Activated T-cell treated with anti-CD3 and anti-CD28 coated beads for 48 hours (primary cell): ENCODE data around the gene TASOR2.

Experiments used
- DNase-seq: peaks from one replicate; pipeline ENCODE4 v3.0.0-alpha.2; 2020; ENCODE audit warnings: low read depth

Gene TASOR2

DNA sequence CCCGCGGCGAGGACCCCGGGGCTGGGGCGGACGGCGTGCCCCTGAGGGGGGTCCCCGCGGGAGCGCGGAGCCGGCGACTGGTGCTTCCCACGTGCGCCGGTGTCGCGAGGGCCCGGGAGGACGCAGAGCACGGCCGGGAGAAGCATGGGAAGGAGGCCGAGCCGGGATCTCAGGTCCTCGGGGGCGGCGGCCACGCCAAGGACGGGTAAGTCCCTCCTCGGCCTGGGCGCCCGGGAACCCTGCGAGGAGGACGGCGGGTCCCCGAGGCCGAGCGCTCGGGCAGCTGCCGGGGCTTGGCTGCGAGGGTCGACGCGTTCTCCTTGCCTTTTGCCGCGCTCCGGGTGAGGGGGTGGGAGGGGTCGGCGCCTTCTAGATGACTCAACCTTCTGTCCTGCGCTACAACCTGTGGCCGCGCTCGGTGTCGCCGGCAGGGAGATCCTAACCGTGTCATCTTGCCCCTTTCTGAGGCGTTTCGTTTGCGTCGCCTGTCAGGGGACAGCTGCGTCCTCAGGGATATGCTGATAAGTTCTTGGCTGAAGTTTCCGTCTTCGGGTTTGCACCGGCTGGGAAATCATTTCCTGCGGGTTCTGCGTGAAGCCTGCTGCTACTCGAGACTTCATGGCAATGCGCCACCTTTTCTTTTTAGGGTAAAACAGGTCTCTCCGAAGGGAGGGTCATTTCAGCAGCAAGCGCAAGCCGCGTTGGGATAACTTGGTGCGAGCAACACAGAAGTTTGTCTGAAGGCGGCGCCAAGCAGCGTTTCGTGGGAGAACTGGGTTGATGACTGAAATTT is 529 bp downstream of the TASOR2 start:
- DNase-seq = peak; percentile 75

GRCh38 chr10:5685764-5686240 is 1.2 kb downstream of the TASOR2 start:
- no peak for DNase-seq

- no peak for DNase-seq
Observed at GRCh38 chr10:5688587-5688986, 3.9 kb downstream of the TASOR2 start.

GRCh38 chr10:5691786-5692185 is 7.1 kb downstream of the TASOR2 start:
- no peak for DNase-seq

DNA sequence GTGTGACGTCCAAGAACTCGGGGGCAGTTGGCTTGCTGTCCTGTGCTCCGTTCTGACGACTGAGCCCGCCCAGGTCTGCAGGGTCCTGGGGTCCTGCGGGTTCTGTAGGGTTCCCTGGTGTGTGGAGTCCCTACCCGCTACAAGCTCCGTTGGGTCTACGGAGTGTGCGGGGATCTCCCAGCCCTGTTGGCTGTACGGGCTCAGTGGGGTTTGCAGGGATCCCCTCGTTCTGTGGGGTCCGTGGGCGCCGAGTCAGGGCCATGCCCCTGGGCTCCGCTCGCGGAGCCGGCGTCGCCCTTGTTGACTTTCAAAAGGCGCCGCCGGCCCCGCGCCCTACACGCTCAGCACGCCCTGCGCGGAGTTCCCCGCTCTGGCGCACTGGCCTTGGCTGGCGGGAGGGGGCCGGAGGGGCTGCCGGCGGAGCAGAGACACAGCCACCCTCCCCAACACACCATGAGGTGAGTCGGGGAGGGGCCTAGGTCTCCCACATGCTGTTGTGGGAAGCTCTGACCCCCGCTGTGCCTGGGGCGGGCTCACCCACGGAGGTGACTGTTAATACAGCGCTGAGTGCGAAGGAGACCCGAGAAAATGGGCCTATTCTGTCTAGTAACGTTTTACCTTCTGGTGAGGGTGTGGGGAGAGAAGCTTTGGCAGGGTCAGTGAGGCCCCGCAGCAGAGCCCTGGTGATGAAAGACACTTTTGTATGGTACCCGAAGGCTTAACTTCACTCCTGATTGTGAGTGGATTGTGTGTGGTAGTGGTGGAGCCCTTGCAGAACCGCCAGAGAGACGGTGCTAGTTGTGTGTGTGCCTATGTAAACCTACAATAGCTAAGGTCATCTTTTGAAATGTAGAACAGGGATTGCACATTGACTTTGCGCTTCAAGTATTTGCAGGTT is 8.1 kb downstream of the TASOR2 start:
- peak; percentile 68 for DNase-seq

GRCh38 chr10:5694573-5694972 is 9.9 kb downstream of the TASOR2 start:
- no peak for DNase-seq

- no peak for DNase-seq
Observed at GRCh38 chr10:5697342-5697741, 12.7 kb downstream of the TASOR2 start.

DNA sequence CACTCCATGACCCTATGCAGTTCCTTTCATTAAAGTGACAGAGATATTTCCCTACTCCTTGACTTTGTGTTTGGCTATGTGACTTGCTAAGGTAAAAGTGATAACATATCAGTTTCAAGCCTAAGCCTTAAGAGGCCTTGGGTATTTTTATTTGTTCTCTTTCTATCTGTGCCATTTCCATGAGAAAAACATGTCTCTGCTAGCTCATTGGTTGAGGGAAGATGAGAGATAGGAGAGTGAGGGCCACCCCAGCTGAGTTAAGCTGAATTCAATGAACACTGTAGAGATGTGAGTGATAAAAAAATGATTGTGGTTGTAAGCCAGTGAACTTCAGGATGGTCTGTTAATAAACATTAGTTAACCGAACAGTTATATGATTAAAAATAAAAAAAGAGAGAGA is 13.4 kb downstream of the TASOR2 start:
- no peak for DNase-seq

GRCh38 chr10:5708356-5708755 is 23.7 kb downstream of the TASOR2 start:
- no peak for DNase-seq

DNA sequence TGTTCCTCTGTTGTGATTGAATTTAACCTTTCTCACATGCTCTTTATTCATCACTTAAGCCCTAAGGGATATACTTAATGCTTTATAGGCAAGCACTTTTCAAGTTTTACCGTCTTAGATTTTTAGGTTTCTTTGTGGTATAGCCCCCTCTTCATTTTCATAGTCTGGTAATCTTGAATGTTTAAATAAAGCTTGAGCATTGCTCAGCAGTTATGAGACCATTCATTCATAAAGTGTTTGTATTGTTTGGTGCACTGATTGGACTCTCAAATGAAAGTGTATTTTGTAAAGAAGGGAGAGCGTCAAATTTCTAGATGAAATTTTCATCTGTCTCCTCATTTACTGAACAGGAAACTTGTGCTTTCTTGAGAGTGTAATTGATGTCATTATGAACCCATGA is 25.2 kb downstream of the TASOR2 start:
- DNase-seq = no peak

DNA sequence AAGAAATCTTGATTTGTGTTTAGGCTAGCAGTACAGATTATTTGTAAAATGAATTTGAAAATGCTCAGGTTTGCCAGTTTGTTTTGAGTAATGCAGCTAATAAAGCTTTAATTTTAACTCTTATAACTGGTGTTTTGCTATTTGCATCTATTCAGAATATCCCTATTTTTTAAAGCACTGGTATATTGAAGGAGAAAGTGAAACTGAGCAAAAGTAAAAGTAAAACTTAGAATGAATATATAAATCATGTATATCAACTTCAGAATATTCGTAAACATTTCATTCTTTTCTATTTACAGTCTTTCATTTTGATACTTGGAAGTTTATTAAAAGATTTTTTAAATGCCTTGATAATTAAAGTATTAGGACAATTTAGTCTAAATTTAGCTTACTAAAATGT is 26.2 kb downstream of the TASOR2 start:
- no peak for DNase-seq

DNA sequence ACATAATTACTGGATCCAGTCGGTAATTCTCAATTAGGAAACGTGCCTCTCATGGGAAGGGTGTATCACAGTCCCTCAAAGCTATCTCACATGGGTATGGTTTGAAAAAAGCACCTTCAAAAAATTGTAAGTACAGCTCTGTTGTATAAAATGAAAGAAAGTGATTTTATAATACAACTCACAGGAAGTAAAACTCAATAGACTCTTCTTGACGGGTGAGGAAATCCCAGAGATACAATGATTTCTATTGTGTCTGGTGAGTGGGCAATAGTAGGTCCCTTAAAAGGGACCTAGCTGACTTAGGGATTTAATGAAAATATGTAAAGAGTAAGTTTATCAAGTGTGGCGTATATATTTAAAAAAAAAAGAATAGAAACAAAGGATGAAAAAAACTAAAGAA is 27.0 kb downstream of the TASOR2 start:
- no peak for DNase-seq

DNA sequence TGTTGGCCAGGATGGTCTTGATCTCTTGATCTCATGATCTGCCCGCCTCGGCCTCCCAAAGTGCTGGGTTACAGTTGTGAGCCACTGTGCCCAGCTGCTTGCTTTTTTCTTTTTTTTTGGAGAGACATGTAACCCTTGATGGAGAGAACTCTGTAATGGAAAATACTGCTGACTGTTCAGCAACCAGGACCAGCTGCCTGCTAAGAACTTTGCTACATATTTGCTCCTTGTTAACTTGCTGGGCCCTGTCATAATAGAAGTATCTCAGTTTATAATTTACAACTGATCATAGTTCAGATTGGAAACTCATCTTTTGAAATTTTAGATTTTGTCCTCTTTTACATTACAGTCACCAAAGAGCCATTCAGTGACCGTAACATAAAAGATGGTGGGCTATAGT is 34.9 kb downstream of the TASOR2 start:
- no peak for DNase-seq

- no peak for DNase-seq
Observed at GRCh38 chr10:5720182-5720581, 35.5 kb downstream of the TASOR2 start.

DNA sequence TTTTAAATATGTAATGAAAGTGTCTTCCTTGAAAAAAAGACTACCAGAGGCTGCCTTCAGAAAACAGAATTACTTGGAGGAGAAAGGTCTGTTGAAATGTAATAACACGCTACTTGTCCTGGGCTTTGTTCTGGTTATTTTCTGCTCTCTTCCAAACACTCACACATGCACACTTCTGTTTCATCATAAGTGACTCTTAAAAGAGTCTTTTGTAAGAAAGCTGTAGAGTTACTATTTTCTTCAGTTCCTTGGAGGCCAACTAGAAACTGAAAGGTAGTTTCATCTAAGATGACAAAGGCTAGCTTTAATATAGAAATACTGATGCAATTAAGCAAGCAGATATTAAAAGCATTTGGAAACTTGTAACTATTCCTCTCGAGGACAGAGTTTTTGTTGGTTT is 39.1 kb downstream of the TASOR2 start:
- no peak for DNase-seq

DNA sequence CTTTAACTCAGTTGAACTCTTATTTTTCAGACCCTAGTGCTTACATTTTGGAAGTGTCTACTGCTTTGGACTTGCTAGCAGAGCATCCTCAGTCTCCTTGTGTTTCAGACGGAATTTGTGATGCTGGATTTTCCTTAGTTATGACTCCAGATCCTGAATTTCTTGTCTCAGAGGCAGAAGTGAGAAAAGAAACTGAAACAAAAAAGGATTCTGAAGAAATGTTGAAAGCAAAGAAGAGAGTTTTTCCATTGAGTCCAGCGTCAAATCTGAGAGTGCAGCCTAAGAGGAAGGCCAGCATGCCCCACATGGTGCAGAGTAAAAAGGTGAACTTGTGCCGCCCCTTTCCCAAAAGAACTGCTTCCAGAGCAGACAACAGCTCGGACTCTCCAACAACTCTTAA is 46.1 kb downstream of the TASOR2 start:
- no peak for DNase-seq

DNA sequence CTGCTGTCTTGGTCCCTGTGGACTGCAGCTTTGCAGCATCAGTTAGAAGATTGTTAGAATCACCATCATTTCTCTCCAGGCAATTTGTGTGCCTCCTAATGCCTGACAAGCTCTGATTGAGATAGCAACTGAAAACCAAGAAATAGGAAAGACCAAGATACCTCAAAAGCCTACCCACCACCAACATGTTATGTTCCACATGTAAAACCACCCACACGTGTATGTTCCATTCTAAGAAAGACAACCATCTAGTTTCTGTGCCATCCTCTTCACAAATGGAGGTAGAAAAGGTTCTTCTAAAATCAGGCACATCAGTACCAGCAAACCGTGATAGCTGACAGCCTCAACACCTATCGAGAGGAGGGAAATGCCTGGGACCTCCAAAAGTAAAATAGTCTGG is 46.9 kb downstream of the TASOR2 start:
- no peak for DNase-seq

- no peak for DNase-seq
Observed at GRCh38 chr10:5732141-5732540, 47.5 kb downstream of the TASOR2 start.
